Activated CD4-positive, CD25-positive, alpha-beta regulatory T cell treated with anti-CD3 and anti-CD28 coated beads, Interleukin-2, amount 50 U/mL, for 24 hours (primary cell): ENCODE measurements around the gene ECEL1.

Experiments used
- ATAC-seq, 2 donors: fragments of 150-1000 bp; cut with Tn5 transposase; one replicate each; pipeline ENCODE4 v1.10.0; 2021; ENCODE audit warnings: mild to moderate bottlenecking in 1 of 2, moderate library complexity in 1 of 2

Gene ECEL1

DNA sequence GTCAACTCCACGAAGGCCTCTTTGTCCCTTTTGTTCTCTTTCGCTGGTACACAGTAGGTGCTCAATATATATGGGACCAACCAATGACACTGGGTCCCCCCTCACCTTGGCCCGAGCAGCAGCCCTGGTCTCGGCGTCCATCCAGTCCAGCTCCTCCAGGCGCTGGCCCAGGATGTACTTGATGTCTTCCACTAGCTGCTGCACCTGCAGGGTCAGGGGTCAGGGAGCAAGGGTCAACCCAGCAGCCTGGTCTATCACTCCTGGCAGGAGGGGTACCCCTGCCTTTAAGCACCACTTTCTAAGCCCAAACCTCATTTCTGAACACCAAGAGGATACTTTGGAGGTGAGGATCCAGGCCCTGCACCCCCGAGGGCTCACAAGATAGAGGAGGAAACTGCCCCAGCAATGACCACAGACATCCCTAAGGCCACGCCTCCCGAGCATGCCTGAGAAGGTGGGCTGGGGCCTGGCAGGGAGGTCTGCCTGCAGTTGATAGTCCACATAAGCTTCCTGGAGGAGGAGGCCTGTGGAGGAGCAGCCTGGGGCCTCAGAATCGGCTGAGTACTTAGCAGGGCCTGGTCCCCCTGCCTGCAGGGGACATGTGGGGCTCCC, 4.2 kb downstream of the ECEL1 start:
- no peak for ATAC-seq

DNA sequence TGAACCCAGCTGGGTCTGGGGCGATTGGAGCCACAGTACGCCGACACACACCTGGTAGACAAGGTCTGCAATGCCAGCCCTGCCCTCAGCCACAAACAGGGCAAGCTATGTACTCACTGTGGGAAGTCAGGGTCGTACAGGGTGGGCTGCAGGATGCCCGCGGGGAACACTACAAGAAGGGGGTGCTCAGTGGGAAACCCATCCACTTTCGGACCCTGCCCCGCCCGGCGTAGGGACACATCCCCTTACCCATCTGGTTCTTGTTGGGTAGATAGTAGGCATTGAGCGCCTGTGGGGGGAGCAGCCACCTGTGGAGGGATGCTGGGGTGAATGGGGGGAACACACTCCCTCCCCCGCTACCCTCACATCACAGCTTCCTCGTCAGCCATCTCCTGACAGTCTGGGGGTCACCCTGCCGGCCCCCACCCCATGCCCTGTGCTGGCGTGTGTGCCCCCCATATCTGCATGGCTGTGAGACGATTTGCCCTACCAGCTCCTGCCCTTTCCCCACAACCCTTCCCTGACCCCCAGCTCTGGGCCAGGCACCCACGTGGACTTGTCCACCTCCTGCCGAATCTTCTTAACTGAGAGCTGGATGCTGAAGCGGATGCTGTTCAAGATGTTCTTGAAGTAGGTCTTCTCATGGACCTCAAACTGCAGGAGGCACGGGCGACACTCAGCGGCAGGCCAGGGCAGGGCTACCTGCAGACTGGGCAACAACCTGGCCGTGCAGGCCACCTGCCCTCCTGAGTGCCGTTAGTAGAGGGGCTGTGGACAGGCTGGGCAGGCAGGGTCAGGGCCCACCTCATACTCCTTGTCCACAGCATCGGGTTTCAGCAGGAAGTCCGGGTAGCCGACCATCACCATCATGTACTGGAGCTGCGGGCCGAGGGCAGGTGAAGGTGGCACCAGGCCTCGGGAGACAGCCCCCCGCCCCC, 5.1 kb downstream of the ECEL1 start:
- no peak for ATAC-seq

DNA sequence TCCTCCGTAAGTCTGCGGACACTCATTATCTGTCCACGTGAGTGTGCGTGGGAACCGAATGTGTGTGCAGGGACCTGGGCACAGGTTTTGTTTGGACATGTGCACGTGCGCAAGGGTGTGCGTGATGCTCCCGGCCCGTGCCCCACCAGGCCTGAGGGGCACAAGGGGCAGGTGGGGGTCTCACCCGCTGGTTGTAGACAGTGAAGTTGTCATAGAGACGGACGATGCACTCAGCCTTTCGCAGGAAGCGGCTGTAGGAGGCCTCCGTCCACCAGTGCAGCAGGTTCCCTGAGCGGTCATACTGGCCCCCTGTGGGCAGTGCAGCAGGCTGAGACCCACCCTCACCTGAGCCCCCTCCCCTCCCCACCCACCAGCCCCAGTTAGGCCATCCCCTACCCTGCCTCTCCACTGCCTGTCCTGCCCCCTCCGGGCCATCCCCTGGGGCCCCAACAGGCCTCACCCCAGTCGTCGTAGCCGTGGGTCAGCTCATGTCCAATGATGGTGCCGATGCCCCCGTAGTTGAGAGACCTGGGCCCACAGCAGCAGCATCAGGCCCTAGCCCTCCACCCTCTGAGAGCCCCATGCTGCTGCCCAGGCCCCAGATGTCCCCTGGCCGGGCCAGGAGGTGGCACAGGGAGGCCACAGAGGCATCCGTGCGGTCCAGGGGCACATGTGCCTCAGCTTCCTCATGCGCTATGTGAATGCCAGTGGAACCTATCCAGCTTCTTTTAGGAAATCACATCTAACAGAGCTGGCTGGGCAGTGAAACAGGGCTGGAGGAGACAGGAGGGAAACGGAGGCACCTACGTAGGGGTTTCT, 6.1 kb downstream of the ECEL1 start:
- no peak for ATAC-seq

DNA sequence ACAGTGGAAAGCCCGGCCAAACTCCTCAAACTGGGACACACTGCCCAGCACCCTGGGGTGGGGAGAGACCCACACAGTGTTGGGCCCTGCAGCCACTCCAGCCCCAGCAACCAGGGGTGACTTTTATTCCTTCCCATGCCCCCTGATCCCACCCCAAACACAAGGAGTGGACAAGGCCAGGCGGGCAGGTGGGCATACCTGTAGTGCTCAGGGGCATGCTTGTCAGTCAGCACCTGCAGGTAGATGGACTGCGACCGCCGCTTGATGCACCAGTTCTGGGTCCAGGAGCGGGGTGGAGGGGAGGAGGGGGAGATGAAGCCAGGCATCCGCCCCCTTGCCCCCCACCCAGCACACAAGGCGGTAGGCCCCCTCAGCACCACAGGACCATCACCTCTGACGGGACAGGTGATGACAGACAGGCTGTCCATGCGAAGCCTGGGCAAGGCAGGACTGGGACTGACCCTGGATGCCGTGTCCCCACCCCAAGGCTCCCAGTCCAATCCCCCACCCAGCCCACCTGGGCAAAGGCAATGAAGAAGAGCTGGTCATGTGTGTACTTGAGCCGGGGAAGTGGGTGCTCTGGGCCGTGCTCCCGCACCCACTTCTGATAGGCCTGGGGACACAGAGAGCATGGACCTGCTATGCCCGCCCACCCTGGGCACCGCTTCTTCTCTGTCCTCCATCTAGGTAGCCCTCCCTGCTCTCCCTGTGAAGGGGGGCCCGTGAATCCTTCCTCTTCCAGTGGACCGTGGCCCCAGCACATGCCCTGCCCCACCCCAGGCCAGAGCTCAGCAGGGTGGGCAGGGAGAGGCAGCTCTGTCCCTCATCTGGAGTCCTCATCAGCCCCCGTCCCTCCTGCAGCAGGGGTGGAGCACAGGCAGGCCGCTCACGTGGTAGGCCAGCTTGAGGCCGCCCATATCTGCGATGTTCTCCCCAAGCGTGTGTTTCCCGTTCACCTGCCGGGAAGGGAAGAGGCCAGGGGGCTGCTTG, 7.1 kb downstream of the ECEL1 start:
- no peak for ATAC-seq

DNA sequence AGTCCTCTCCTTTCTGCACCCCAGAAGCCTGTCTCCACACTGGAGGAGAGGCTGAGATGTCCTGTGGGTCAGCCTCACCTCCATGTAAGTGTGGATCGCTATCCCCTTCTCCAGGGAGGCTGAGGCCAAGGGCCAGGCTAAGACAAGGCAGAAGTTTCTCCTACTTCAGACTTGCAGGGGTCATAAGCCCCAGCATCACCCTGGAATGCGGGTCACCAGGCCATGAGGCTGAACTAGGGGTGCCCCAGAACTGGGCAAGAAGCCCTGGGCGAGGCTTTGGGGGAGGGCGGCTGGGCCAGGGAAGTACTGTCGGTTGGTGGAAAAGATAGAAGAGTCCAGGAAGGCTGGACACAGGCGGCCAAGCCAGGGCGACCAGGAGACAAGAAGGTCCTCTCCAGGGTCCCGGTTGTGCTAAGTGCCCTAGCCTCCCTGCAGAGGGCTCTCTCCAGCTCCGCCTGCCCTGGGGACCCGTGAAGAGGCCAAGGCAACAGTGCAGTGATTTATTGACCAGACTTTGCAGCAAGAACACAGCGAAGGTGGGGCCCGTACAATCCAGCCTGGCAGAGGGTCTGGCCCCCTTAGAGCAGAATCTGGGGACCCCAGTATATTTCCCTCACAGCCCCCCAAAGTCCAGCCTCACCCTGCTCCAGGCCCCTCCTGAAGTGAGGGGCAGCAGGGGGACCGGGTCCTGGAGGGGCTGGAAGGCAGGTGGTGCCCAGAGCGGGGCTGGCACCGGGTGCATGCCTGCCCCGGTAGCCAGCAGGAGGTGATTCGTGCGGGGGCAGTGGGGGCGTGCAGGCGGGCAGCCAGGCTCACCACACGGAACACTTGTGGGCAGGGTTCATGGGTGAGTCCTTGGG, 8.1 kb downstream of the ECEL1 start:
- ATAC-seq: no peak

DNA sequence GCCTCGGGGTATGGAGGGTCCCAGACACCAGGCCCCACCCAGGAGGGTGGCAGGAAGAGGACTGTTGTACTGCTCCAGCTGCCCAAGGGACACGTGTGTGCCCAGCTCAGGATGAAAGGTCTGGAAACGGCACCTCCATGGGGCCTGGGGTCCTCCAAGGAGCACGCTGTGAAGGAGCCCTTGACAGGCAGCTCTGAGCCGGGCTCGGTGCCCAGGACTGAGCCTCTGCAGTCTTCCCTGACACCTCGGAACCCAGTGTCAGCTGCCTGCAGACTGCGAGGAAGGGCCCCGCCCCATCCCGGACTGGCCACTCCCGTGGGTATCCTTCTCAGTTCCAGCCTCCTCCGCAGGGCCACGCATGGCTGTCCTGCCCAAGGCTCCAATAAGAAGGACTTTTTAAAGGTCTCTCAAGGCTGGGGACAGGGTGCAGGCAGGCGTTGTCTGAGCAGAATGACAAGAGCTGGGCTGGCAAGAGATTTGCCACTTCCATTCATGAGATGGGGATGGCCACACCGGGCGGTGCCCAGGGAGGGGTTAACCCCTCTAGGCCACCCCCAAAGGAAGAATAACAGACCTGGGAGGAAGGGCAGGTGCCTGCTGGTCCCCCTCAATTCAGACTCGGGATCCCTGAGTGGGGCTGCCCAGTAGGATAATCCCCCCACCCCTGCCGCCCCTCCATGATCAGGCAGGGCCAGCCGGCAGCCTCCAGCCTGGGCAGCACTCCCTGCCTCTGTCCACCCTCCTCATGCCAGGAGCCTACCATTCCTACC, 8.9 kb downstream of the ECEL1 start:
- no peak for ATAC-seq

DNA sequence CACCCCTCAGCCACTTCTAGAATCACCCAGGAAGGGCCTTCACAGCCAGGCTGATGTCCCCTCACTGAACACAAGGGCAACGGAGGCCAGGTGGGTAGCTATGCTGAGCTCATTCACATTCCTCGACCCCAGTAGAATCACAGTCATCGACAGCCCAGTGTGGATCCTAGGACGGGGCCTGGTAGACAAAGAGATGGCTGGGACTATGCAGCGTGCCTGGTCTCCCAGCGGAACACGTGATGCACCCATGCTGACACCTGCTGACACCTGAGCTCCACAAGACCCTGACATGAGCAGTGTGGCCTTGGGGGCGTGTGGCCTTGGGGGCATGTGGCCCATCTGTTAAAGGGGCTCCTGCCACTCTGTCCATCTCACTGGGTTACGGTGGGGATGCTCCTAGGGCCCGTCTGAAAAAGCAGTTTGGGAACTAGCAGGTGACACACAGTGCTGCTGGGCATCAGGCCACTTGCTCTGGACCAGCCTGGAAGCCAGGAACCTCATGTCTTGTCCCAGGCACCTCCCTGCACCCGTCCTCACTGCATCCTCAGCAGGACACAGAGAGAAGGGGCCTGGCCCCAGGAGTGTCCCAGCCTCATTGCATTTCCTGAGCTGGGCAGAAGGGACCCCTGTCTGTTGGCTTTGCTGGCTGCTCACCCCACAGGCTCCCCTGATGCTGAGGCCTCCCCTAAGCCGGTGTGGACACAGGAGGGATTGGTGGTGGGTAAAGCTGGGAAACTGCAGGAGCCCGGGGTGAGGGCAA, 9.7 kb downstream of the ECEL1 start:
- ATAC-seq: no peak

DNA sequence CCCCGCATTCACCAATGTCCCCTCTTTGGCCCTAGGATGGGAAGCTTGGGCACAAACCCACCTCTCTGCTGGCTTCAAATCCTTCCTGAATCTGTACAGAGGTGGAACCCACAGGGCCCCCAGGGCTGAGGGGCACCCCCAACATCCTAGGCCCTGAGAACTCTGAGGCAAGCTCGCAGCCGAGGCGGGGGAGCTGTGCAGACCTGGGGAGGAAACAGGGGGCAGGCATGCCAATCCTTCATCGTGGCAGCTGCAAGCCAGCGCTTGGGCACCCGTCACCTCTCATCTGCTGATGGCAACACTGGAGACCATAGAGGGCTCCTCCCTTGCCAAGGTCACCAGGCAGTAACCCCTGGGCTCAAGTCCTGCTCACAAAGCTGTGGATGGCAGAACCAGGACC, 10.8 kb downstream of the ECEL1 start:
- no peak for ATAC-seq

DNA sequence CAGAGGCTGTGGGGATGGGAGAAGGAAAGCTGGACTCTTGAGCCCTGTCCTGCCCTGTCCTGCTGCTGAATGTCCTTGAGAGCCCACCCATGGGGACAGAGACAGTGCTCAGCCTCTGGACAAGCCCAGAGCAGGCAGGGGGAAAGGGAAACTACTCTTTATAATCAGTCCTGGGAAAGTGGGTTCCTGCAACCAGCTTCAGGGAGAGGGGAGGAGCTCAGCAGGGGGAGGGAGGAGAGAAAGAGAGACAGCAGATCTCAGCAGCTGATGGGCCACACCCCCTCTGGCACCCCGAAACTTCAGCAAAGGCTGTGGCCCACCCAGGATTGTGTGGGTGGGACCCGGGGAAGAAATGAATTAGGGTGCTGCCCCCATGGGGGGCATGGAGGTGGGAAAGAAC, 11.6 kb downstream of the ECEL1 start:
- no peak for ATAC-seq

DNA sequence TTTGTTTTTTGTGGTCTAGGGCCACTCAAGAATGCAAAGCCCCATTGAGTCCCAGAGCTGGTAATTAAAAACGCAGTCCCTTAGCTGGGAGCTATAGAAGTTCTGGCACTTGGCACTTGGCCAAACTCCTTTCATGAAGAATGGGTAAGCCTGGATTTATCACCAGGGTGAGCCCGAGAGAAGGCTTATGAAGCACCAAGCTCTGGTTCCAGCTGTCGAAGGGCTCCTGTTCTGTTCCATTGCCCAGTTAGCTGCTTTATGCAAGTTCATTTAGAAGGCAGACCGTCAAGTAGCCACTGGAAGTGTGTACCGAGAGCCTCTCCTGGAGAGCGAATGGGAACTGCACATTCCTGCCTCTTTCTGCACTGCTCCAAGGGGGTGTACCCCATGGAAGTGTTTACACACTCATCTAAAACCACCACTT, 14.2 kb downstream of the ECEL1 start:
- no peak for ATAC-seq

DNA sequence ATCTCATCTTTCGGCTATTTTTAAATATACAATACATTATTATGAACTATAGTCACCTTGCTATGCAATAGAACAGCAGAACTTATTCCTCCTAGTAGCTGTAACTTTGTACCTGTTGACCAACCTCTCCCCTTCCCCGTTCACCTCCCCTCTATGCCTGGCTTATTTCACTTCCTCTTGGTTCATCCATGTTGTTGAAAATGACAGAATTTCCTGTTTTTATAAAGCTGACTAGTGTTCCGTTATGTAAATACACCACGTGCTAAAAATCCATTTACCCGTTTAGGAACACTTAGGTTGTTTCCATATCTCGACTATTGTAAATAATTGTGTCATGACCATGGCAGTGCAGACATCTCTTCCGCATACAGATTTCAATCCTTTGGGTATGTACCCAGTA, 21.4 kb downstream of the ECEL1 start:
- no peak for ATAC-seq

DNA sequence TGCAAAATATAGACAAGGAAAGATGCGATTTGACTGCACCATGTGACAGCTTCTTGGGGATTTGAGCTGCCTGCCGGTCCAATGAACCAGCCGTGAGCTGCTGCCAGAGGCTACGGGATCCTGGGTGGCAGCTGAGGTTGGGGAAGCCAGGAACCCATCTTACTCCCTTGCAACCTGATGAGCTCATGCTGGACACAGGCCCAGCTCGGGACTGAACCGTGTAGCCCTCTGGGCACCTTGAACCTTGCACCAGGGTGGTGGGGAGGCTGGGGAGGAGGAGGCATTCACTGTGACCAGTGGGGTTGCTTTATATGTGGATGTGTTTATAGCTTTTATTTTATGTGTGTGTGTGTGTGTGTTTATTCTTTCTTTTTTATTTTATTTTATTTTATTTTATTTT, 22.6 kb downstream of the ECEL1 start:
- ATAC-seq: no peak

DNA sequence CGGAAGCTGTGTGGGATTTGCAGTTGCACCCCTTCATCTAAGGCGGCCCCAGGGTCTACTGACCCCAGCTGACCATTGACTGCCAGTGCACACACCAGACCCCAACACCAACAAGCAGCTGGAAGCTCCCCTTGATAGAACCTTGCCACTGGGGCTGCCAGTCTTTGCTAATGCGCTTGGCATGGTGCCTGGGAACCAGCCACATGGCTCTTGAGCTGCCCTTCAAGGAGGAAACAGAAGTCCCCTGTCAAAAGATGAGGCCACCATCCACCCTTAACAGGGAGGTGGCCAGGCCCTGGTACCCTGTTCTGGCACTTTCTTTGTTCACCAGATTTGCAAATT, 23.1 kb downstream of the ECEL1 start:
- no peak for ATAC-seq

DNA sequence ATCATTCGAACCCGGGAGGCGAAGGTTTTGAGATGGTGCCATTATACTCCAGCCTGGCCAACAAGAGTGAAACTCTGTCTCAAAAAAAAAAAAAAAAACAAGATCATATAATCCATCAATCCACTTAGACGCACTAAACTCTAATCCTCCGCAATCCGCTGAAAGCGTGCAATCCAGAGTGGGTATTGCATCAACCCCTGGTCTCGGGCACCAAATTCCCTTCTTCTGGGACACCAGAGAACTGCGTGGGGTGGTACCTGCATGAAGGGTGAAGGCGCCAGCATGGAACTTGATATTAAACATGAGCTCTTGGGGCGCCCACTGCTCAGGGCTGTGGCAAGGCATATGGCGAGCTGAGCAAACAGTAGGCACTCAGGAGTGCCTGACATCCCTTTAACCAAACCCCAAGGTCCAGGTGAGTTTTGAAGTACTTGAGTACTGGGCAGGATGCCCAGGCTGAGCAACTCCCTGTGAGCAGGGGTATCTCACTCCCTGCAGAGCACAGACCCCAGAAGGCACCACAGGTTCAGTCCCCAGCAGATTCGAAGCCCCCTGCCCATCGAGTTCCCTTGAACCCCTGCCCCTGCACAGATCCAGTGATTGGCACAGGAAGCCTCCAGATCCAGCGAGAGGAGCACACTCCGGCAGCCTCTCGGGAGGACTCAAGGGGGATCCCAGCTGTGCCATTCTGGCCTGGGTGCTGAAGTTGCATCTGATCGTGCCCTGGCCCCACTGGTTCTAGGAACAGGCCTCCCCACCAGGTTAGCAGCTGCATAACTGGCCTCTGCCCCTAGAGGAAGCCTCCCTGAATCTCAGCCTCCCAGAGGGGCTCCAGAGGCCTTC, 23.7 kb downstream of the ECEL1 start:
- ATAC-seq: no peak

DNA sequence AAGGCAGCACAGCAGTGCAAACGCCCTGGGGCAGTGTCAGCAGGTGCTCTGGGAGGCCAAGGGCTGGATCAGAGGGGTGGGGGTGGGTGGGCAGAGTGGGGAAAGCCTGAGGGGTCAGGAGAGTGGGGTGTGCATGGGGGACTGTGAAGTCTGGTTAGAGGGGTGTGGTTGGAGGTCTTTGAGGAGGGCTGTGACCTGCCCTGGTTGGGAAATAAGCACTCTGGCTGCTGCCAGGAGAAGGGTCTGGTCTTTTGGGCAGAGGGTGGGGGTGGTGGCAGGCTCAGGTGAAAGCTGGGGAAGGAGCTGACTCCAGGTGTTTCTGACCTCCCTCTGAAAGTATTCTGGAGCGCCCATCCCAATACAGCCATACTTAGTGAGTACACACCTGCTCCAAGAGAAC, 27.5 kb downstream of the ECEL1 start:
- ATAC-seq: no peak

DNA sequence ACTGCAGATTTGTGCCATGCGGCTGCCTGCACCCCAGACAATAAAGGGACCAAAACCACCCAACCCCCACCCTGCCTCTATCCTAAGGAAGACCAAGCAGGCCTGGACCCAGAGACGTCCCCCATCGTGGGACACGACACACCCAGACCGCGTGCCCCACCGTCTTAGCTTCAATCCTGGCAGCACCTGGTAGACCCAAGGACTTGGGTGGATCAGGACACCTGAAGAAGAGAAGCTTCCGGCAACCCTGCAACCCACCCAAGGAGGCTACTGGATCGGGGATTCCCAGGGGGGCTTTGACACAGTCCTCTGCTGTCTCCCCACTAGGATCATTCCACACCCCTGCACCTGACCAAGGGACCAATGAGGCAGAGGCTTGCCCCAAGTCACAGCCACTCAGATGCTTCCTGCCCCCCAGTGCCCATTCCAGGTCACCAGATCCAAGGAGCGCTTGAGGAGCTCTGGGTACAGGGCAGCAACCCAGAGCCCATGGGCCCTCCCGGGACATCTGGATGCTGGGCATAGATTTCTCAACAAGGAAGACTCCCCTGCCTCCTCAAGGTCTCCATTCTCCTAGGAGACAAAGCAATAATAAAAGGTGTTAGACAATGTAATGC, 28.1 kb downstream of the ECEL1 start:
- no peak for ATAC-seq

DNA sequence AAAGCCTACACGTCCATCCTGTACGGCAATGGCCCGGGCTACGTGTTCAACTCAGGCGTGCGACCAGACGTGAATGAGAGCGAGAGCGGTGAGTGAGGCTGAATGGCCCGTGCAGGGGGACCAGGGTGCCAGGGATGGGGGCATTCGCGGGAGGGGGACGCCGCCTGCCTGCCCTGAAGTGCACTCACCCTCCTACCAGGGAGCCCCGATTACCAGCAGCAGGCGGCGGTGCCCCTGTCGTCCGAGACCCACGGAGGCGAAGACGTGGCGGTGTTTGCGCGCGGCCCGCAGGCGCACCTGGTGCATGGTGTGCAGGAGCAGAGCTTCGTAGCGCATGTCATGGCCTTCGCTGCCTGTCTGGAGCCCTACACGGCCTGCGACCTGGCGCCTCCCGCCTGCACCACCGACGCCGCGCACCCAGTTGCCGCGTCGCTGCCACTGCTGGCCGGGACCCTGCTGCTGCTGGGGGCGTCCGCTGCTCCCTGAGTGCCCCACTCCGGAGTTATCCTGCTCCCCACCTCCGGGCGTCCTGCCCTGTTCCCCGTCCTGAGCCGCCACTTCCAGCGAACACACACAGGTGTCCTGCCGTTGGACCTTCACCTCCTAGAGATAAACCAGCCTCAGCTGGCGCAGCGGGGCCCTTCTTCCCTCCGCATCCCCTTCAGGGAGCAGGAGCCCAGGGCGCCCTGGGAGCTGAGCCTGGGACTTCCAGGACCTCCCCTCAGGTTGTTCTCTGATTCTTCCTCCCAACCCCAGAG, 28.8 kb downstream of the ECEL1 start:
- ATAC-seq: no peak
